Endothelial cell of umbilical vein (primary cell): ENCODE results near the gene CPNE8. TPM values are rescaled to one million over a fixed set of nuclear protein-coding genes. Genes with fewer than 3 reads are reported as not detected.

Experiments used
- BruUV-seq: library from RNA; stranded (reverse); fragments of 400-500 nt; replicated peaks from 2 replicates; lab custom pipeline; 2021; lab: Mats Ljungman, UMichigan
- CTCF ChIA-PET: fragments of 300-600, 350-600 bp; sonication (Branson Sonifier 250); formaldehyde crosslinking; loops from one replicate; lab custom pipeline; 2021; ENCODE audit warnings: antibody characterized with exemption, inconsistent platforms; lab: Charles Lee
- POLR2A ChIA-PET: fragments of 300-600, 350-600 bp; sonication (Branson Sonifier 250); formaldehyde crosslinking; loops from one replicate; lab custom pipeline; 2021; ENCODE audit warnings: antibody characterized with exemption, inconsistent platforms; lab: Charles Lee
- DNase-seq: peaks from one replicate; pipeline ENCODE4 v3.0.0-alpha.2; 2011; ENCODE audit warnings: low read depth, low spot score
- FAIRE-seq: peaks from 2 replicates; lab custom pipeline; 2011; peaks lifted over from hg19 to GRCh38; lab: Jason Lieb, UNC
- H2AFZ ChIP-seq: 2 replicates; pipeline ENCODE4 v1.6.0; 2012; ENCODE audit warnings: low read depth, low read length, control low read depth, inconsistent platforms
- H3K27ac ChIP-seq: 2 replicates; pipeline ENCODE4 v1.5.1; 2011; ENCODE audit warnings: low read depth, mild to moderate bottlenecking, control low read depth, low read length, moderate library complexity; ENCODE audit not compliant: insufficient read depth
- H3K27me3 ChIP-seq, 2 experiments: 2 replicates each; pipeline versions ENCODE4 v1.6.0 to v1.6.1; 2011; ENCODE audit warnings: low read length in 2 of 2, mixed read lengths in 1 of 2; ENCODE audit not compliant: control insufficient read depth in 2 of 2, insufficient read depth in 2 of 2
- H3K36me3 ChIP-seq, 2 experiments: 2 replicates in 1 of 2; 3 replicates in 1 of 2; pipeline ENCODE4 v1.5.1; 2011; ENCODE audit warnings: low read length in 2 of 2, mild to moderate bottlenecking in 1 of 2, moderate library complexity in 1 of 2; ENCODE audit not compliant: control insufficient read depth in 2 of 2, insufficient read depth in 2 of 2; ENCODE audit errors: extremely low read depth in 1 of 2
- H3K4me1 ChIP-seq: 3 replicates; pipeline ENCODE4 v1.5.1; 2011; ENCODE audit warnings: mild to moderate bottlenecking, low read length; ENCODE audit not compliant: control insufficient read depth, insufficient read depth; ENCODE audit errors: extremely low read depth
- H3K4me2 ChIP-seq: 2 replicates; pipeline ENCODE4 v1.6.1; 2011; ENCODE audit warnings: low read length, control low read depth, mixed read lengths; ENCODE audit not compliant: insufficient read depth
- H3K4me3 ChIP-seq, 3 experiments: fragments of 200-600 bp in 1 of 3; sonication (generic), shearing (Covaris generic) in 1 of 3; replicated peaks in 1 of 3; 2 replicates each; pipeline ENCODE4 v1.5.1; 2011 to 2016; ENCODE audit warnings: control low read depth in 3 of 3, low read length in 3 of 3, mild to moderate bottlenecking in 2 of 3, inconsistent platforms in 1 of 3, low read depth in 1 of 3, moderate library complexity in 1 of 3; ENCODE audit not compliant: insufficient read depth in 1 of 3
- H3K79me2 ChIP-seq: 2 replicates; pipeline ENCODE4 v1.6.0; 2012; ENCODE audit warnings: low read length, inconsistent platforms; ENCODE audit not compliant: control insufficient read depth, insufficient read depth
- H3K9ac ChIP-seq: replicated peaks from 2 replicates; pipeline ENCODE3; 2011; ENCODE audit warnings: low read length, control low read depth; ENCODE audit not compliant: insufficient read depth; ENCODE audit errors: extremely low read depth
- H3K9me1 ChIP-seq: replicated peaks from 3 replicates; pipeline ENCODE4 v1.6.0; 2011; ENCODE audit warnings: mild to moderate bottlenecking, low read length; ENCODE audit not compliant: control insufficient read depth, insufficient read depth; ENCODE audit errors: extremely low read depth
- H3K9me3 ChIP-seq: replicated peaks from 2 replicates; pipeline ENCODE4 v1.5.1; 2012; ENCODE audit warnings: low read length, inconsistent platforms; ENCODE audit not compliant: control insufficient read depth, insufficient read depth
- H4K20me1 ChIP-seq: replicated peaks from 2 replicates; pipeline ENCODE3; 2011; ENCODE audit warnings: mild to moderate bottlenecking, low read length; ENCODE audit not compliant: control insufficient read depth, insufficient read depth; ENCODE audit errors: extremely low read depth
- CTCF ChIP-seq, 2 donors: IDR thresholded peaks; 1 replicate in 1 of 2; 2 replicates in 1 of 2; pipeline ENCODE4 v1.5.1; 2011; ENCODE audit warnings: low read length in 2 of 2, mild to moderate bottlenecking in 2 of 2, moderate library complexity in 2 of 2, control low read depth in 1 of 2, inconsistent platforms in 1 of 2, low read depth in 1 of 2; ENCODE audit not compliant: insufficient read depth in 1 of 2; ENCODE audit errors: extremely low read depth in 1 of 2
- FOS ChIP-seq: IDR thresholded peaks from 2 replicates; pipeline ENCODE4 v1.6.1; 2011; ENCODE audit warnings: mild to moderate bottlenecking, low read length, moderate library complexity, borderline replicate concordance; ENCODE audit not compliant: insufficient read depth
- JUN ChIP-seq: IDR thresholded peaks from 2 replicates; pipeline ENCODE4 v1.6.1; 2011; ENCODE audit warnings: borderline replicate concordance, low read depth; ENCODE audit not compliant: insufficient read length, insufficient read depth
- MYC ChIP-seq: IDR thresholded peaks from one replicate; pipeline ENCODE4 v1.6.1; 2011; ENCODE audit warnings: mild to moderate bottlenecking, low read depth, low read length
- POLR2AphosphoS5 ChIP-seq: IDR thresholded peaks from 2 replicates; pipeline ENCODE4 v1.6.1; 2012; ENCODE audit warnings: low read depth, mild to moderate bottlenecking, control low read depth, low read length, moderate library complexity; ENCODE audit not compliant: insufficient read depth
- dilution Hi-C: fragments of 300-500 bp; cut with MboI; formaldehyde crosslinking; loops from one replicate; pipeline ENCODE4 v1.15.0; 2019; ENCODE audit warnings: low sequenced_read_pairs; ENCODE audit not compliant: extremely low pct_ligation_motif_present
- intact Hi-C: fragments of 100-400 bp; cut with micrococcal nuclease; formaldehyde crosslinking; loops from one replicate; pipeline ENCODE4 v1.10.0; 2022
- polyA plus RNA-seq, 4 experiments: library from polyadenylated mRNA; depleted of rRNA in 3 of 4; stranded (reverse) in 3 of 4; unstranded in 1 of 4; fragments of >200 nt; gene quantifications; 2 replicates each; pipeline versions ENCODE4 v1.2.1 to v1.2.3, GENCODE V29; 2011 to 2012; ENCODE audit warnings: missing spikeins in 1 of 4
- total RNA-seq: library from RNA; stranded (reverse); gene quantifications from 2 replicates; pipeline ENCODE4 v1.2.3, GENCODE V29; 2021
- TF ChIP-seq, protein P1 (sequence below): IDR thresholded peaks from 2 replicates; pipeline ENCODE4 v1.6.1; 2011; ENCODE audit not compliant: insufficient read depth, insufficient read length

CPNE8 gene
- total and polyA plus RNA-seq, 2 donors (not counting 3 experiments of a cell fraction or from before 2014, with no cell fraction given): 4.4 to 13.7 TPM

GRCh38 chr12:38878986-38879385 is 26.4 kb downstream of the CPNE8 start:
- Histone ChIP-seq H3K4me1 (peaks cover 4% of the 10 kb centered on the region), H3K9ac (no peak overlapping the region), H3K27ac (no peak overlapping the region), H3K9me3 (no peaks in the 10 kb centered on the region), H3K4me3 (no peak overlapping the region), H3K79me2 (no peaks in the 10 kb centered on the region), H4K20me1 (no peaks in the 10 kb centered on the region), H3K27me3 (no peaks in the 10 kb centered on the region), H3K4me2 (no peak overlapping the region), H2AFZ (no peak overlapping the region), H3K36me3 (no peaks in the 10 kb centered on the region), H3K9me1 (no peaks in the 10 kb centered on the region)
- ChIA-PET POLR2A (no interaction called here), CTCF (no interaction called here)
- DNase-seq: no peak
- no TSS peak for BruUV-seq
- dilution Hi-C loops: no loop called here
- no peak for FAIRE-seq
- no peak for TF ChIP-seq CTCF (IDR thresholded peaks at IDR 0.05; ENCODE audit: extremely low read depth in 1 of 2, insufficient read depth in 1 of 2, low read depth in 1 of 2, low read length in 2 of 2)
- no peak for TF ChIP-seq FOS
- TF ChIP-seq POLR2AphosphoS5: no peak
- TF ChIP-seq, protein P1, sequence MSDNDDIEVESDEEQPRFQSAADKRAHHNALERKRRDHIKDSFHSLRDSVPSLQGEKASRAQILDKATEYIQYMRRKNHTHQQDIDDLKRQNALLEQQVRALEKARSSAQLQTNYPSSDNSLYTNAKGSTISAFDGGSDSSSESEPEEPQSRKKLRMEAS: no peak
- no peak for TF ChIP-seq MYC
- TF ChIP-seq JUN: no peak
- intact Hi-C loops: no loop called here
